Measurements from ENCODE around the gene EIPR1.
"Not testable (repeated sequence)": the region's sequence is repeated elsewhere in the genome, so short reads cannot be mapped to it uniquely, and the experiment has no call there.

GRCh38 chr2:3357446-3357845 is 20.2 kb downstream of the EIPR1 start:
- TF ChIP-seq E2F6 (IDR thresholded peaks at IDR 0.05; ENCODE audit: borderline replicate concordance, low read depth); ESRRA (IDR thresholded peaks at IDR 0.05; ENCODE audit: borderline replicate concordance, low read length); MYC (IDR thresholded peaks at IDR 0.05; ENCODE audit: borderline replicate concordance, low read length); CBX8 (IDR thresholded peaks at IDR 0.05); PHF8 (IDR thresholded peaks at IDR 0.05; ENCODE audit: borderline replicate concordance, low read depth); POLR2A (IDR thresholded peaks at IDR 0.05; ENCODE audit: low read length); NFE2L2 (conservative IDR thresholded peaks at IDR 0.05; ENCODE audit: low read length); TFCP2L1 (CRISPR knock-in tag; IDR thresholded peaks at IDR 0.05); CTCF (IDR thresholded peaks at IDR 0.05); CBX2 (IDR thresholded peaks at IDR 0.05; ENCODE audit: borderline replicate concordance, low read depth): not testable (repeated sequence)
